Lower leg skin (tissue), 3 donors: ENCODE results near the gene NBEAL1.

Source experiments
- CTCF ChIP-seq, 3 donors: fragments of 450-650 bp; IDR thresholded peaks; one replicate each; pipeline ENCODE4 v1.5.1; 2016; ENCODE audit warnings: antibody characterized with exemption in 3 of 3, mild to moderate bottlenecking in 3 of 3, moderate library complexity in 2 of 3
- POLR2A ChIP-seq, 2 donors: fragments of 450-650 bp; IDR thresholded peaks; one replicate each; pipeline ENCODE4 v1.6.1; 2016 to 2017; ENCODE audit warnings: antibody characterized with exemption in 2 of 2, mild to moderate bottlenecking in 1 of 2, moderate library complexity in 1 of 2

GRCh38 chr2:203043226-203043625, 28.6 kb downstream of the NBEAL1 start:
- TF ChIP-seq CTCF (IDR thresholded peaks at IDR 0.05) (no peak), POLR2A (IDR thresholded peaks at IDR 0.05) (no peak)
